Fibroblast of villous mesenchyme (primary cell): ENCODE measurements around the gene RNF112. TPM values are rescaled to one million over a fixed set of nuclear protein-coding genes. Genes with fewer than 3 reads are reported as not detected.
A peak's percentile ranks its signal among the peaks of the same experiment; 100 is the strongest.
"Not testable (repeated sequence)": the region's sequence is repeated elsewhere in the genome, so short reads cannot be mapped to it uniquely, and the experiment has no call there.

Experiments used
- DNase-seq: peaks from one replicate; pipeline ENCODE4 v3.0.0-alpha.2; 2010; ENCODE audit warnings: low read depth
- H3K4me3 ChIP-seq: 2 replicates; pipeline ENCODE4 v1.5.1; 2011; ENCODE audit warnings: low read depth, mild to moderate bottlenecking, low read length
- CTCF ChIP-seq: IDR thresholded peaks from 2 replicates; pipeline ENCODE4 v1.5.1; 2012; ENCODE audit warnings: low read depth, mild to moderate bottlenecking, low read length; ENCODE audit not compliant: insufficient read depth
- total RNA-seq: library from RNA; depleted of rRNA; stranded (reverse); fragments of >200 nt; gene quantifications from 2 replicates; pipeline ENCODE4 v1.2.3, GENCODE V29; 2012

Gene RNF112
- total RNA-seq, 1 donor = 0.86 TPM

GRCh38 chr17:19445105-19445504 lies 34.1 kb downstream of the RNF112 start:
- TF ChIP-seq CTCF = no peak
- no peak for DNase-seq

GRCh38 chr17:19446577-19446976 lies 35.5 kb downstream of the RNF112 start:
- DNase-seq, H3K4me3 ChIP-seq: not testable (repeated sequence)

More at GRCh38 chr17:19445105-19445504, 34.1 kb downstream of the RNF112 start:
- no peak overlapping the region for H3K4me3 ChIP-seq

GRCh38 chr17:19447085-19447583 lies 36.1 kb downstream of the RNF112 start:
- peak; percentile 90 for TF ChIP-seq CTCF
- no peak overlapping the region for H3K4me3 ChIP-seq
- peak; percentile 84 for DNase-seq

GRCh38 chr17:19448341-19449268 lies 37.6 kb downstream of the RNF112 start:
- TF ChIP-seq CTCF = no peak
- no peak overlapping the region for H3K4me3 ChIP-seq
- DNase-seq = peak; percentile 99

- no peak for TF ChIP-seq CTCF
- DNase-seq = no peak
- H3K4me3 ChIP-seq = no peak overlapping the region
Measured at GRCh38 chr17:19449656-19450055, 38.6 kb downstream of the RNF112 start.

- H3K4me3 ChIP-seq = no peak overlapping the region
- no peak for DNase-seq
- TF ChIP-seq CTCF = no peak
Measured at GRCh38 chr17:19453296-19453695, 42.3 kb downstream of the RNF112 start.

GRCh38 chr17:19454074-19454473 lies 43.0 kb downstream of the RNF112 start:
- TF ChIP-seq CTCF = no peak
- DNase-seq = no peak
- H3K4me3 ChIP-seq = no peak overlapping the region
